HFF-Myc (cell line): ENCODE measurements around the gene SLC10A1.

ENCODE experiments used
- DNase-seq: peaks from one replicate; pipeline ENCODE4 v3.0.0-alpha.2; 2011; ENCODE audit warnings: low read depth; ENCODE audit errors: extremely low read depth
- H3K4me3 ChIP-seq: replicated peaks from 2 replicates; pipeline ENCODE4 v1.5.1; 2011; ENCODE audit warnings: low read depth, mild to moderate bottlenecking, control low read depth, low read length
- CTCF ChIP-seq: IDR thresholded peaks from 2 replicates; pipeline ENCODE4 v1.5.1; 2012; ENCODE audit warnings: mild to moderate bottlenecking, low read depth, low read length, control low read depth; ENCODE audit errors: missing control alignments

SLC10A1 gene

GRCh38 chr14:69767369-69767999, 29.6 kb downstream of the SLC10A1 start:
- peak overlapping the region; percentile 75 for H3K4me3 ChIP-seq
- no peak for TF ChIP-seq CTCF
- DNase-seq, result peak; percentile 50

DNA sequence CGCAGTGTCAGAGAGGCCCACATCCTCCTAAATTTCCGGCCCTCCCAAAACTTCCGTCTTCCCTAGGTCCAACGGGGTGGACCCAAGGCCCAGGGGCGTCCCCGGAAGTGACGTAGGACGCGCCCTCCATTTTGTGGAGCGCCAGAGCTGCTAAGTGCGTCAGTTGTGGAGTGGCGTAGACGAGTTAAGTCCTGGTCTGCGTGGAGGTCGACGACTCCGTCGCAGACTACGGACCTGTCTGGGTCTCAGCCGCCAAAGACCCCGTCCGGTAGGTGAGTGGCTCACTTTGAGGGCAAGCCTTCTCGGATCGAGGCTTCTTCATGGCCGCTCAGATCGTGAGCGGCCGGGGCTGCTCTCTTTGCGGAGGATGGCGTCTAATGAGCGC, 30.1 kb downstream of the SLC10A1 start, which contains the start of gene SRSF5:
TSS of gene SRSF5 (plus strand) at position 159 of the 385 bp plus-strand sequence. CDS start 1,015 bp downstream, outside the sequence.
- no peak for TF ChIP-seq CTCF
- H3K4me3 ChIP-seq, result peak within 1 kb of the TSS; percentile 75
- peak; percentile 93 for DNase-seq

DNA sequence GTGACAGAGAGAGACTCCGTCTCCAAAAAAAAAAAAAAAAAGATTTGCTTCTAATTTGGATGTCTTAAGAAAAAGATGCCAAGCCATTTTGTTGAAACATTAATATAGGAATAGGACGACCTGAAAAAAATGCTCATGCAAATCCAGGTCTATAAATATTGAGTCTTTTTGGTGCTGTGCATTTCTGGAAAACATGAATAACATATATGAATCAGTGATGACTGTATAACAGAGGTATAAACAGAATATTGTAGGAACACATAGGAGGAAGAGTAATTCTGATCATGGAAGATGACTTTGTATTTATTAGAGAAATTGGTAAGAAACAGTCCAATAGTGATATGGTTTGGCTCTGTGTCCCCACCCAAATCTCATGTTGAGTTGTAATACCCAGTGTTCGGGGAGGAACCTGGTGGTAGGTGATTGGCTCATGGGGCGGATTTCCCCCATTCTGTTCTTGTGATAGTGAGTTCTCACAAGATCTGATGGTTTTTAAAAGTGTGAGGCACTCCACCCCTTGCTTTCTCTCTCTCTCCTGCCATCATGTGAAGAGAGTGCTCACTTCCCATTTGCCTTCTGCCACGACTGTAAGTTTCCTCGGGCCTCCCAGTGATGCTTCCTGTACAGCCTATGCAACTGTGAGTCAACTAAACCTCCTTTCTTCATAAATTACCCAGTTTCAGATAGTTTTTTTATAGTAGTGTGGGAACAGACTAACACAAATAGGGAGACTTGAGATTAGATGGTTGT, 33.1 kb downstream of the SLC10A1 start:
- H3K4me3 ChIP-seq, result no peak overlapping the region
- no peak for TF ChIP-seq CTCF
- no peak for DNase-seq

DNA sequence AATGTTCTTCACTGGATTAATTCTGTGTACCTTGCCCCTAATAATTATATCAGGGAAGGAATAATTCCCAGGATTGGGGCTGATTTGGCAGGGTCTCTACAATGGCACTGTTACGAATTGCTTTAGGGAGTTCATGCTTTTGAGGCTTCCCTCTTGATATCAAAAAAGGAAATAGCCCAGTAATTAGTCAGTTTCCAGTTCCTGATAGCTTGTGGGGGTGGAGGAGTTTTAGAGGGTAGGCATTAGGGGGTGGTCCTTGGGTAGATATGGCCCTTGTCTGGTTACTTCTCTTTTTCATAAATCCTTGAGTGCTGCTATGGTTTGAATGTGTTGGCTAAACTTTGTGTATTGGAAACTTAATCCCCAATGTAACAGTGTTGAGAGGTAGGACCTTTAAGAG, 36.2 kb downstream of the SLC10A1 start:
- no peak for DNase-seq
- H3K4me3 ChIP-seq, result no peak overlapping the region
- TF ChIP-seq CTCF, result no peak

GRCh38 chr14:69756298-69756697, 40.7 kb downstream of the SLC10A1 start:
- TF ChIP-seq CTCF, result no peak
- peak; percentile 22 for DNase-seq
- no peak overlapping the region for H3K4me3 ChIP-seq

DNA sequence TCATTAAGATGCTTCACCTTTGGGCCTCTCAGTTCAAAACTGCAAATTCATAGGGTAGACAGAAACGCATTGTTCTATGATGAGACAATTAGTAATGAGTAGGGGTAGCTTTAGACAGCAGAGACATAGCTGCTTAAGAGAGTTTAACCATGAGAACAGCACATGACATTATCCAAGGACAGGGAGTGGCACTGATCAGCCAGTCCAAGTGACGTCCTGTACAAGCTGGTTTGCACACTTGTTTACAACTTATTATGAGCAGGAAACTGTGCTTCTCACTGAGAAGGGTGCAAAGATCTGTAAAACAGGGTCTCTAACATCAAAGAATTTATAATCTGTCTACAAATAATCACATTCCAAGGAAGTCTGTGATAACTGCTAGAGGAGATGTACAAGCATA, 41.3 kb downstream of the SLC10A1 start:
- DNase-seq, result peak; percentile 11
- H3K4me3 ChIP-seq, result no peak overlapping the region
- TF ChIP-seq CTCF, result no peak
